Stimulated activated CD4-positive, alpha-beta T cell treated with anti-CD3 and anti-CD28 coated beads, Interleukin-1b, Interleukin-23, amount 100 ng/mL, for 1 hour (primary cell): ENCODE results near the gene CLCN3.
"Not testable (repeated sequence)": the region's sequence is repeated elsewhere in the genome, so short reads cannot be mapped to it uniquely, and the experiment has no call there.

Experiments
- DNase-seq, 2 donors: peaks; one replicate each; pipeline ENCODE4 v3.0.0-alpha.2; 2020; ENCODE audit warnings: low read depth in 2 of 2

CLCN3 gene

DNA sequence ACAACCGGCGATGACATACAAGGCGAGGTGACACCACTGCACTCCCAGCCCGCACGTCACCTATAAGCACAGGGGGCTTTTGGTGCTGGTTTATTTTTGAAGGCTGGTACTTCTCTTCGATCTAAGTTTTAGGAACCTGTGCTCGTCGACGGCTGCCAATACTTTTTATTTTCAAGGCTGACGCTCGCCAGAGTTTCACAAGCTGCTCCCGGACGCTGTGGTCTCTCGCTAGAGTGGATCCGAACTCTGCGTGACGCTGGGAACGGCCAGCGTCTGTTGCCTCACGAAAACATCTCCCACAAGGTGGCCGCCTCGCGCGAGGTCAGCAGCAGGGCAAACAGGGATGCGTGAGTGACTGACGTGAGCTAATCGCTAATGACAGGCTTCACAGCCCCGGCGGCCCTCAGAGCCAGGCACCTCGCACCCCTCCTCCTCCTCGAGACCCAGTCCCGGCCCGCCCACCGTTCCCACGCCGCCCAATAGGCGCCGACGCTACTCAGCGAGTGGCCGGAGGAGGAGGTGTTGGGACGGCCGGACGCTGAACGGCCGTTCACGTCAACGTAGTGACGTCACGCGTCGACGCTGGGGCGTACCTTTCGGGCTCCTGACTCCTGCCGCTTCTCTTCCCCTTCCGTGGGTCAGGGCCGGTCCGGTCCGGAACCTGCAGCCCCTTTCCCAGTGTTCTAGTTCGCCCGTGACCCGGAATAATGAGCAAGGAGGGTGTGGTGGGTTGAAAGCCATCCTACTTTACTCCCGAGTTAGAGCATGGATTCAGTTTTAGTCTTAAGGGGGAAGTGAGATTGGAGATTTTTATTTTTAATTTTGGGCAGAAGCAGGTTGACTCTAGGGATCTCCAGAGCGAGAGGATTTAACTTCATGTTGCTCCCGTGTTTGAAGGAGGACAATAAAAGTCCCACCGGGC lies at the start of gene CLCN3:
Gene CLCN3, plus strand, starts transcription at position 621 of the 922 bp plus-strand sequence. CDS start 15,351 bp downstream, outside the sequence.
- DNase-seq, result peak; percentile 60 to 71

- not testable (repeated sequence) for DNase-seq
Observed at GRCh38 chr4:169571012-169571411, 49.4 kb upstream of the CLCN3 start.

GRCh38 chr4:169571435-169571834 lies 48.9 kb upstream of the CLCN3 start:
- DNase-seq, result no peak

DNA sequence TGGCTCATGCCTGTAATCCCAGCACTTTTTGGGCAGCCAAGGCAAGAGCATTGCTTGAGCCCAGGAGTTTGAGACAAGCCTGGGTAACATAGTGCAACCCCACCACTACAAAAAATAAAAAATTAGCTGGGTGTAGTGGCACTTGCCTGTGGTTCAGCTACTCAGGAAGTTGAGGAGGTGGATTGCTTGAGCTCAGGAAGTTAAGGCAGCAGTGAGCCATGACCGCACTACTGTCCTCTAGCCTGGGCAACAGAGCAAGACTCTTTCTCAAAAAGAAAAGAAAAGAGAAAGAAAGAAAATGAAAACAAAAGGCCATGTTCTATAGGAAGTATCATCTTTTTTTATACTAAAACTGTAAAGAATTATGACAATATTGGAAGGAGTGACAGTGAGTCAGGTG lies 46.5 kb upstream of the CLCN3 start:
- DNase-seq, result no peak

GRCh38 chr4:169582203-169582602 lies 38.2 kb upstream of the CLCN3 start:
- no peak for DNase-seq

DNA sequence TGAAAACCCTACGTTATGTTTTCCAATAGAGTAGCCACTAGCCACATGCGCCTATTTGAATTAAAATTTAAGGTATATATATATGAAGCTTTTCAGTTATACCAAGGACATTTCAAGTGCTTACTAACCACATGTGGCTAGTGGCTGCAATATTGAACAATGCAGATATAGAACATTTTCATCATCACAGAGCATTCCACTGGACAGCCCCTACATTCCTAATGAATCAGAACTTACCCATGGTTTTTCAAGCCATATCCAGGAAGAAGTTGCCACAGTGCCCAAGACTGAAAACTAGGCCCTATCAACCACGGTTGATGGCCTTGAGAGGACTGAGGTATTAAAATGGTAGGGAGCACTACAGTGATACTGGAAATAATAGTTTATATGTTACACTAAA lies 37.7 kb upstream of the CLCN3 start:
- no peak for DNase-seq

GRCh38 chr4:169583563-169583962 lies 36.8 kb upstream of the CLCN3 start:
- no peak for DNase-seq

DNA sequence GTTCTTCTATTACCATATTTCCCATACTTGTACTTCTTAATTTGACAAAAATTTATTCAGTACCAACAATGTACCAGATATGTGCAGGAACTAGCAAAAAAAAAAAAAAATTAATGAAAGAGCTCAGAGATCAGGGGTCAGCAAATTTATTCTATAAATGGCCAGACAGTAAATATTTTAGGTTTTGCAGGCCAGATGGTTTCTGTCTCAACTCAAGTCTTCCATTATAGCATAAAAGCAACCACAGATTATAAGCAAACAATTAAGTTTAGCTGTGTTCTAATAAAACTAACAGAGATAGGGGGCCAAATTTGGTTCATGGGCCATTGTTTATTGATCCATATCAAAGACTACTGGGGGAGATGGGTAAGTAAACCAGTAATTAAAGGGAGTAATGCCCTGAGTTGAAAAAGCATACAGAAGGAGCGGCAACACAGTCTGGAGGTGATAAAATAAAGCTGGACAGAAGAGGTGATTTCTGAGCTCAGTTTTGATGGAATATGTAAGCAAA lies 27.3 kb upstream of the CLCN3 start:
- no peak for DNase-seq

GRCh38 chr4:169594560-169595195 lies 25.7 kb upstream of the CLCN3 start:
- DNase-seq, result no peak

GRCh38 chr4:169601016-169601771 lies 19.2 kb upstream of the CLCN3 start:
- no peak for DNase-seq

GRCh38 chr4:169603312-169603711 lies 17.1 kb upstream of the CLCN3 start:
- no peak for DNase-seq

- no peak for DNase-seq
Observed at GRCh38 chr4:169604131-169604900, 16.1 kb upstream of the CLCN3 start.

DNA sequence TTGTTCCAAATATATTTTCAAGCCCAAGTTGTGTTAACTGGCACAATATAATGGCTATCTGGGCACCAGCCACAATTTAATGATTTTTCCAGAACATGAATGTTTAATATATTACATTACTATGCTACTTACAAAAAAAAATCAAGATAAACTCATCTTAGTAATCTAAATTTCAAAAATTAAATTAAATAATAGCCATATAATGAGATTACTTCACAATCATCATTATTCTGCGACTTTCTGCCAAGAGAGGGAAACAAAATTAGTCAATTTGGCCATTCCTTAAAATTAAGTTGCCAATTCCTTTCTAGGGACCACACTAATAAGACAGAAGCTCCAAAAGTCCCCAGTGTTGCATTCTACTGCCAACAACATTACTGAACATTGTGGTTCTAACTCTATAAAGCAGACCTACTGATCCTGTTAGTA lies 15.5 kb upstream of the CLCN3 start:
- no peak for DNase-seq

GRCh38 chr4:169611157-169611556 lies 9.2 kb upstream of the CLCN3 start:
- DNase-seq, result no peak

DNA sequence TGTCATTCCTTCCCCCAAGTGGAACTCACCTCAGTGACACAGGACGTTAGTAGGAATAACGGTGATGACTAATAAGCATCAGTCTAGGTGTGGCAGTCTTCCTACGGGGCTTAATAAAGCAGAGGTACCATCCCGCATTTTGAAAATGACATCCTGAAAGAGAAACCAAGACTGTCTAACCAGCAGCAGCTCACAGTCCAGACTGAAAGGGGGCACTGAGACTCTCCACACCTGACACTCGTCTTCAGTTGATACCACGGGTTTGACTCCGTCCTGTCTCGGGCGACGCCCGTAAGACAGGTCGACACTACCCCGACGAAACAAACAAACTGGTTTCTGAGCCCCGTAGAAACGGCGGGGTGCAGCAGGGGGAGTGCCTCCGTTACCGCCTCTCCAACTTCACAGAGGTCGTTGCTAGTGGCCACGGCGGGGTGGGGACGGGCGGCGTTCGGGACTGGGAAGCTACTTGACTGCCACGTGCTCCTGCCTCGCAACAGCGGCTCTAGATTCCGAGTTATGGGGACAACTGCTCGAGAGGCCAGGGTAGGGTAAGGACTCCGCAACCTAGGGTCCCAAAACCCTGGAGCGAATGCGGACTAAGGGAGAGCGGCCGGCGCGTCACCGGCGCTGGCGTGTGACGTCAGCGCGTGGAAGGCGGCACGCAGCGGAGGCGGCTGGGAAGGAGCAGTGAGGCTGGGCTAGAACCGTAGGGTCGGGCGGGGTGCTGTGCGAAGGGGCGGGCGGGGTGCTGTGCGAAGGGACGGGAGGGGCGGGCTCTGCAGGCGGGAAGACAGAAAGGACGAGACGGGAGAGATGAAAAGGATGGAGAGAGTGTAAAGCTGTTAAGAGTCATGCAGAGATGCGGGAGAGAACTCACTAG lies 8.1 kb upstream of the CLCN3 start, which contains the start of gene NEK1:
Gene NEK1, minus strand, starts transcription at position 593 of the 880 bp plus-strand sequence. CDS start 9,953 bp downstream, outside the sequence.
- peak; percentile 54 to 66 for DNase-seq

DNA sequence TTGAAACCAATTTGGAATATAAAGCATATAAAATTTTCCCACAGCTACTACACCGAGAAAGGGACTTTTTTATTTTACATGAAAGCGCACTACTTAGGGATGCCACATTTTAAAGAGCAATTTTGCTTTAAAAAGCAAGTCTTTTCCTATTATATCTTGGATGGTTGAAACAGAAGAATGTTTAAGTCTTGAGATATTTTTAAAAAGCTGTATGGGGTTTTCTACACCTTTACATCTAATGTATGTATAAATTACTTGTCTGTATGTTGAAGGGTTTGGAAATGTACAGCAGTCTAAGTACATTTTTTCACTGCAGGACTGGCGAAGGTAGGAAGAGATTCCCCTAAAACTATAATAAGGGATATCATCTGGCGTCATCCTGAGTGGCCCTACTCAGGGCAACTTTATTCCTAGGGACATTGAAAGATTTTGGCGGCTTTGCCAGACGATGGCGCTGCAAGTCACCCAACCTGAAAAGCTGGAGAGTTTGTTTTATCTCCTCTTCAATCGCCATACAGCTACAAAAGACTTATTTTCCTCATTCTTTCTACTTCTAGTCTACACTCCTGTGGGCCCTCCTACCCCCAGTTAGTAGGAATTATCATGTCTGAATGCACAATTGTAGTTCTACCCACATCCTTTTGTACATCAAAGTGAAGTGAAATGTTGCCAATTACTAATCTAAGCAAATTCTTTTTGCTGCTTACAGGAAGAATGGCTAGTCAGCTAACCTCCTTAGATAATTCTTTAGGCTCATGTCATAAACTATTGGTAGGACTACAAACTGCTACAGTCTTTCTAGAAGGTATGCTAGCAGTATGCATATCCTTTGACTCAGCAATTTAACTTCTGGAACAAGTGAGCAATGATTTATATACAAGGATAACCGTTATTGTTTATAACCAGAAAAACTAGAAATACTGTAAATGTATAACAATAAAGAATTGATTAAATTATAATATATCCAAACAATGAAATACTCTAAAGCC lies 7.2 kb upstream of the CLCN3 start:
- DNase-seq, result peak; percentile 33 to 41

GRCh38 chr4:169615467-169616106 lies 4.8 kb upstream of the CLCN3 start:
- DNase-seq, result no peak

GRCh38 chr4:169616846-169617245 lies 3.5 kb upstream of the CLCN3 start:
- no peak for DNase-seq
